ENCODE results near the gene RDH5.

- TF ChIP-seq RAD21 (IDR thresholded peaks at IDR 0.05) (peak in 1 of 2 donors; percentile 48), CTCF (IDR thresholded peaks at IDR 0.05; ENCODE audit: low read depth, low read length, missing input control) (no peak), ATF3 (IDR thresholded peaks at IDR 0.05) (no peak), GABPA (IDR thresholded peaks at IDR 0.05 in 1 of 2, conservative IDR thresholded peaks at IDR 0.05 in 1 of 2) (no peak), YY1 (IDR thresholded peaks at IDR 0.05) (peak; percentile 23)
Observed at GRCh38 chr12:55720071-55720564, at the start of gene RDH5.

Data from liver (tissue), 3 donors.